ENCODE data around the gene FOXP1.

DNA sequence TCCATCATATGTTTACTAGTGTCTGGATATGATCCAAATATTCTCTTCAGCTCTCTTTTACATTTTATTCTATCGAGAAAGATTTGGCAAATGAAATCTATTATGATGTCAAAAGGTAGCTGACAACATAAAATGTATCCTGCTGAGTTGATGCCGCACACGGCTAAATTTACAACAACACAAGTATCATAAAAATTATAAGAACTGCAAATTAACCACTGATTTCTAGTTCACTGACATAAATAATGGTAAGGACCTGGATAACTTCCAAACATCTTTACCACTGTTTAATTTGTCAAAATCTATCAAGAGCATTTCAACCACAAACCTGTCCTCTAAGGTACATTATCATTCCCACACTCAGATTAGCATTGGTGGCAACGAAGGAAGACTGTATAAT lies 244.5 kb downstream of the FOXP1 start:
- TF ChIP-seq POLR2A (IDR thresholded peaks at IDR 0.05) = no peak
- TF ChIP-seq POLR2AphosphoS5 (IDR thresholded peaks at IDR 0.05) = no peak

Data from breast epithelium (tissue), 3 donors.